A549 treated with Mapracorat at 1 μM for 4 hours (cell line): ENCODE data around the gene DRP2. TPM values are rescaled to one million over a fixed set of nuclear protein-coding genes. Genes with fewer than 3 reads are reported as not detected.

Source experiments
- total RNA-seq: library from RNA; stranded (reverse); fragments of 200-300 nt; extraction: Qiagen RNA extraction; gene quantifications from 5 replicates; pipeline ENCODE4 v1.2.3, GENCODE V29; 2022

Gene DRP2
- 0.07 to 0.28 TPM (median 0.13 TPM) in 5 replicates for total RNA-seq

GRCh38 chrX:101219116-101219863 is at the start of gene DRP2:
DRP2 (plus strand) TSS chrX:101219786; CDS start chrX:101231648, 11,862 bp downstream.

GRCh38 chrX:101290957-101291603 is 71.5 kb downstream of the DRP2 start, which contains the start of gene TAF7L:
TAF7L (minus strand) TSS chrX:101291334; CDS start chrX:101287543, 3,791 bp downstream.

Other genes starting within 250 kb of the DRP2 start
- gene TRMT2B, start 167.7 kb upstream of the DRP2 start, total RNA-seq, result 14.0 to 17.1 TPM (median 15.0 TPM) in 5 replicates
- gene TMEM35A, start 140.9 kb upstream of the DRP2 start, total RNA-seq, result not detected in 5 replicates
- 9.3 to 15.5 TPM (median 14.3 TPM) in 5 replicates for gene CENPI, start 121.6 kb upstream of the DRP2 start, total RNA-seq
- 0.05 to 0.20 TPM (median 0.13 TPM) in 5 replicates for gene TAF7L, start 71.5 kb downstream of the DRP2 start, total RNA-seq
- gene TIMM8A, start 129.0 kb downstream of the DRP2 start, total RNA-seq, result 27.4 to 30.1 TPM (median 27.8 TPM) in 5 replicates
- gene BTK, start 166.4 kb downstream of the DRP2 start, total RNA-seq, result 0.07 to 0.36 TPM (median 0.24 TPM) in 5 replicates
- 2,422 to 3,503 TPM (median 2,561 TPM) in 5 replicates for gene RPL36A, start 171.2 kb downstream of the DRP2 start, total RNA-seq
- 167 to 185 TPM (median 175 TPM) in 5 replicates for gene GLA, start 188.1 kb downstream of the DRP2 start, total RNA-seq
- 52.0 to 58.7 TPM (median 54.5 TPM) in 5 replicates for gene HNRNPH2, start 188.4 kb downstream of the DRP2 start, total RNA-seq